Transverse colon (tissue), 4 donors: Measurements from ENCODE around the gene FKBP1A. TPM values are rescaled to one million over a fixed set of nuclear protein-coding genes. Genes with fewer than 3 reads are reported as not detected.
A peak's percentile ranks its signal among the peaks of the same experiment; 100 is the strongest.

Experiments
- DNase-seq: peaks from one replicate; pipeline ENCODE4 v3.0.0-alpha.2; 2019
- H3K27ac ChIP-seq, 4 donors: fragments of 200-600 bp; sonication (generic); 2 replicates each; pipeline ENCODE4 v1.5.1; 2016 to 2018; ENCODE audit warnings: inconsistent platforms in 4 of 4
- H3K27me3 ChIP-seq: fragments of 200-600 bp; sonication (generic); 2 replicates; pipeline ENCODE4 v1.5.1; 2017; ENCODE audit warnings: inconsistent platforms
- H3K36me3 ChIP-seq, 4 donors: fragments of 200-600 bp; sonication (generic); 2 replicates each; pipeline ENCODE4 v1.5.1; 2017 to 2019; ENCODE audit warnings: inconsistent platforms in 4 of 4
- H3K4me1 ChIP-seq, 4 donors: fragments of 200-600 bp; sonication (generic); 2 replicates each; pipeline ENCODE4 v1.5.1; 2017 to 2020; ENCODE audit warnings: inconsistent platforms in 4 of 4
- H3K4me3 ChIP-seq, 4 donors: fragments of 200-600 bp; sonication (generic); 1 replicate in 1 of 4; 2 replicates in 3 of 4; pipeline versions ENCODE4 v1.5.1 to v1.6.1; 2017 to 2019; ENCODE audit warnings: inconsistent platforms in 4 of 4
- H3K9me3 ChIP-seq, 2 donors: fragments of 200-600 bp; sonication (generic); 2 replicates each; pipeline ENCODE4 v1.5.1; 2017 to 2019; ENCODE audit warnings: inconsistent platforms in 2 of 2
- CTCF ChIP-seq, 5 experiments: fragments of 200-600 bp in 3 of 5; fragments of 450-650 bp in 2 of 5; sonication (generic) in 3 of 5; IDR thresholded peaks; 1 replicate in 2 of 5; 2 replicates in 3 of 5; pipeline ENCODE4 v1.5.1; 2016 to 2017; ENCODE audit warnings: antibody characterized with exemption in 5 of 5, inconsistent platforms in 3 of 5, mild to moderate bottlenecking in 2 of 5, moderate library complexity in 1 of 5
- EP300 ChIP-seq: sonication (generic); formaldehyde crosslinking; IDR thresholded peaks from one replicate; pipeline ENCODE4 v1.6.1; 2017; ENCODE audit warnings: antibody characterized with exemption, low read depth
- POLR2A ChIP-seq: fragments of 450-650 bp; IDR thresholded peaks from one replicate; pipeline ENCODE4 v1.6.1; 2016; ENCODE audit warnings: antibody characterized with exemption, mild to moderate bottlenecking, moderate library complexity
- POLR2AphosphoS5 ChIP-seq, 3 donors: sonication (generic); formaldehyde crosslinking; IDR thresholded peaks; one replicate each; pipeline ENCODE4 v1.6.1; 2016; ENCODE audit warnings: antibody characterized with exemption in 3 of 3
- WGBS, 2 donors: methylation state at CpG; one replicate each; pipeline ENCODE4 v1.1.5; 2018; ENCODE audit warnings: low coverage in 1 of 2; 5-methylcytosine and 5-hydroxymethylcytosine counted together
- in situ Hi-C, 4 donors: fragments of 200-750 bp; cut with MboI; loops; one replicate each; pipeline versions ENCODE4 v1.15.0 to v1.15.1; 2017; ENCODE audit warnings: low sequenced_read_pairs in 3 of 4, low pct_ligation_motif_present in 1 of 4, low pct_unique_long_range_greater_than_20kb in 1 of 4
- intact Hi-C: fragments of 100-400 bp; cut with DNase I; formaldehyde crosslinking; loops from one replicate; pipeline ENCODE4 v1.15.1; 2023; ENCODE audit warnings: low total_unique reads
- total RNA-seq, 4 donors: library from RNA; depleted of rRNA; stranded (reverse); fragments of >200 nt; gene quantifications; one replicate each; pipeline ENCODE4 v1.1.0, GENCODE V29; 2016

FKBP1A gene
- total RNA-seq, 4 donors from 2014 or later: 120 to 202 (median 144) TPM

GRCh38 chr20:1389703-1390580 lies 2.9 kb downstream of the FKBP1A start:
- intact Hi-C loops: no loop called here
- TF ChIP-seq POLR2AphosphoS5 (IDR thresholded peaks at IDR 0.05): no peak
- TF ChIP-seq CTCF (IDR thresholded peaks at IDR 0.05): no peak
- no peak for TF ChIP-seq EP300
- TF ChIP-seq POLR2A: no peak
- in situ Hi-C loops: loop anchor here in 2 of 4 donors (10.0 kb wide), 2 partner anchors 55 to 75 kb away; no protein-coding TSS in a partner anchor
- 73% methylated on average over 6 of the region's 6 CpGs; no CpG with 5 or more reads in 1 of the 2 donors for WGBS, 2 donors
- Histone ChIP-seq H3K27ac (peak overlapping the region; percentile 48 to 94 (median 92)), H3K36me3 (no peaks in the 10 kb centered on the region), H3K27me3 (no peaks in the 10 kb centered on the region), H3K9me3 (no peaks in the 10 kb centered on the region), H3K4me1 (peaks cover 40 to 75% (median 61%) of the 10 kb centered on the region in 4 donors), H3K4me3 (no peak overlapping the region)
- DNase-seq: no peak

- TF ChIP-seq POLR2A (no peak), CTCF (IDR thresholded peaks at IDR 0.05) (no peak), POLR2AphosphoS5 (IDR thresholded peaks at IDR 0.05) (no peak)
- H3K36me3 ChIP-seq: no peaks in the 10 kb centered on the region
- WGBS, 2 donors: 45 to 58% methylated on average over 6 to 10 of the region's 10 CpGs
- no peaks in the 10 kb centered on the region for H3K27me3 ChIP-seq
- H3K27ac ChIP-seq: peak overlapping the region; percentile 28 to 50 (median 38)
- in situ Hi-C loops: loop anchor here in 2 of 4 donors (10.0 kb wide), 2 partner anchors 54 to 74 kb away; no protein-coding TSS in a partner anchor
- no peak for DNase-seq
- H3K4me3 ChIP-seq: peak overlapping the region in 1 of 4 donors; percentile 7
- intact Hi-C loops: no loop called here
- H3K9me3 ChIP-seq: no peaks in the 10 kb centered on the region
- peaks cover 50 to 85% (median 69%) of the 10 kb centered on the region in 4 donors for H3K4me1 ChIP-seq
Observed at GRCh38 chr20:1388741-1389483, 3.9 kb downstream of the FKBP1A start.

GRCh38 chr20:1388253-1388652 lies 4.6 kb downstream of the FKBP1A start:
- no peak overlapping the region for H3K4me3 ChIP-seq
- in situ Hi-C loops: loop anchor here in 2 of 4 donors (10.0 kb wide), 2 partner anchors 53 to 73 kb away; no protein-coding TSS in a partner anchor
- H3K9me3 ChIP-seq: no peaks in the 10 kb centered on the region
- no peak for TF ChIP-seq CTCF (IDR thresholded peaks at IDR 0.05)
- no peak for TF ChIP-seq POLR2AphosphoS5 (IDR thresholded peaks at IDR 0.05)
- intact Hi-C loops: no loop called here
- DNase-seq: no peak
- no peaks in the 10 kb centered on the region for H3K27me3 ChIP-seq
- peak overlapping the region in 3 of 4 donors; percentile 28 to 50 (median 29) for H3K27ac ChIP-seq
- peaks cover 49 to 87% (median 67%) of the 10 kb centered on the region in 4 donors for H3K4me1 ChIP-seq
- no peaks in the 10 kb centered on the region for H3K36me3 ChIP-seq
- WGBS, 2 donors: 58 to 61% methylated on average over 5 to 6 of the region's 6 CpGs

- 80 to 86% methylated on average over 1 to 4 of the region's 4 CpGs for WGBS, 2 donors
- Histone ChIP-seq H3K4me3 (no peak overlapping the region), H3K36me3 (no peaks in the 10 kb centered on the region), H3K27me3 (no peaks in the 10 kb centered on the region), H3K27ac (peak overlapping the region in 1 of 4 donors; percentile 59), H3K9me3 (no peaks in the 10 kb centered on the region), H3K4me1 (peaks cover 57 to 96% (median 75%) of the 10 kb centered on the region in 4 donors)
- no peak for DNase-seq
- no peak for TF ChIP-seq EP300
- TF ChIP-seq POLR2AphosphoS5 (IDR thresholded peaks at IDR 0.05): no peak
- no peak for TF ChIP-seq POLR2A
- no peak for TF ChIP-seq CTCF (IDR thresholded peaks at IDR 0.05)
- in situ Hi-C loops: loop anchor here in 2 of 4 donors (10.0 kb wide), 2 partner anchors 52 to 72 kb away; no protein-coding TSS in a partner anchor
- intact Hi-C loops: no loop called here
Observed at GRCh38 chr20:1386323-1386722, 6.5 kb downstream of the FKBP1A start.
